ENCODE measurements around the gene DPCD.
"Not testable (repeated sequence)": the region's sequence is repeated elsewhere in the genome, so short reads cannot be mapped to it uniquely, and the experiment has no call there.

DNA sequence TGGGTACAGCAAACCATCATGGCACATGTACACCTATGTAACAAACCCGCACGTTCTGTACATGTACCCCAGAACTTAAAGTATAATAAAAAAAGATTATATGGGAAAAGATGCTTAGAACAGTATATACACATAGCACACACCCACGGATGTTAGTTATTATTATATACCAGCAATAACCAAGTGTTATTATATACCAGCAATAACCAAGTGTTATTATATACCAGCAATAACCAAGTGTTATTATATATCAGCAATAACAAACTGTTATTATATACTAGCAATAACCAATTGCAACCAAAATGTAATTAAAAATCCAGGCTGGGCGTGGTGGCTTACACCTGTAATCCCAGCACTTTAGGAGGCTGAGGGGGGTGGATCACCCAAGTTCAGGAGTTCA is 45.4 kb downstream of the DPCD start:
- TF ChIP-seq, protein P1, sequence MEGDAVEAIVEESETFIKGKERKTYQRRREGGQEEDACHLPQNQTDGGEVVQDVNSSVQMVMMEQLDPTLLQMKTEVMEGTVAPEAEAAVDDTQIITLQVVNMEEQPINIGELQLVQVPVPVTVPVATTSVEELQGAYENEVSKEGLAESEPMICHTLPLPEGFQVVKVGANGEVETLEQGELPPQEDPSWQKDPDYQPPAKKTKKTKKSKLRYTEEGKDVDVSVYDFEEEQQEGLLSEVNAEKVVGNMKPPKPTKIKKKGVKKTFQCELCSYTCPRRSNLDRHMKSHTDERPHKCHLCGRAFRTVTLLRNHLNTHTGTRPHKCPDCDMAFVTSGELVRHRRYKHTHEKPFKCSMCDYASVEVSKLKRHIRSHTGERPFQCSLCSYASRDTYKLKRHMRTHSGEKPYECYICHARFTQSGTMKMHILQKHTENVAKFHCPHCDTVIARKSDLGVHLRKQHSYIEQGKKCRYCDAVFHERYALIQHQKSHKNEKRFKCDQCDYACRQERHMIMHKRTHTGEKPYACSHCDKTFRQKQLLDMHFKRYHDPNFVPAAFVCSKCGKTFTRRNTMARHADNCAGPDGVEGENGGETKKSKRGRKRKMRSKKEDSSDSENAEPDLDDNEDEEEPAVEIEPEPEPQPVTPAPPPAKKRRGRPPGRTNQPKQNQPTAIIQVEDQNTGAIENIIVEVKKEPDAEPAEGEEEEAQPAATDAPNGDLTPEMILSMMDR (conservative IDR thresholded peaks at IDR 0.05; ENCODE audit: low read length) = not testable (repeated sequence)
- not testable (repeated sequence) for TF ChIP-seq EZH2phosphoT487 (IDR thresholded peaks at IDR 0.05; ENCODE audit: borderline replicate concordance, low read depth, low read length)

All from OCI-LY7 (cell line).